ENCODE data around the gene RGS10.

GRCh38 chr10:119546009-119546408 is 3.5 kb upstream of the RGS10 start:
- TF ChIP-seq CTCF (IDR thresholded peaks at IDR 0.05) (no peak), POLR2A (IDR thresholded peaks at IDR 0.05) (no peak)
